HG03565 (cell line): ENCODE measurements around the gene KAZN.

Experiments used
- ATAC-seq: cut with Tn5 transposase; IDR thresholded peaks from one replicate; pipeline ENCODE4 v1.9.1; 2021; ENCODE audit warnings: mild to moderate bottlenecking, moderate library complexity; ENCODE audit not compliant: unreplicated experiment

The KAZN gene

GRCh38 chr1:14761291-14762153 lies 163.0 kb downstream of the KAZN start:
- no peak for ATAC-seq

GRCh38 chr1:14763977-14764376 lies 165.5 kb downstream of the KAZN start:
- ATAC-seq = no peak

- no peak for ATAC-seq
Observed at GRCh38 chr1:14765773-14766172, 167.3 kb downstream of the KAZN start.

- ATAC-seq = no peak
Observed at GRCh38 chr1:14767075-14767474, 168.6 kb downstream of the KAZN start.

GRCh38 chr1:14768582-14769304 lies 170.3 kb downstream of the KAZN start:
- no peak for ATAC-seq

GRCh38 chr1:14769486-14770274 lies 171.2 kb downstream of the KAZN start:
- no peak for ATAC-seq

GRCh38 chr1:14773396-14774025 lies 175.0 kb downstream of the KAZN start:
- ATAC-seq = no peak

GRCh38 chr1:14774225-14774624 lies 175.7 kb downstream of the KAZN start:
- no peak for ATAC-seq

- no peak for ATAC-seq
Observed at GRCh38 chr1:14774988-14775387, 176.5 kb downstream of the KAZN start.

- no peak for ATAC-seq
Observed at GRCh38 chr1:14775434-14775833, 176.9 kb downstream of the KAZN start.

- ATAC-seq = no peak
Observed at GRCh38 chr1:14777516-14778506, 179.3 kb downstream of the KAZN start.

GRCh38 chr1:14778541-14778897 lies 180.0 kb downstream of the KAZN start:
- ATAC-seq = no peak

GRCh38 chr1:14778898-14779865 lies 180.7 kb downstream of the KAZN start:
- ATAC-seq = no peak

GRCh38 chr1:14780271-14780670 lies 181.8 kb downstream of the KAZN start:
- ATAC-seq = no peak

GRCh38 chr1:14781811-14782210 lies 183.3 kb downstream of the KAZN start:
- ATAC-seq = no peak

GRCh38 chr1:14782741-14783591 lies 184.5 kb downstream of the KAZN start:
- no peak for ATAC-seq

- no peak for ATAC-seq
Observed at GRCh38 chr1:14783592-14783886, 185.1 kb downstream of the KAZN start.
